Subcutaneous adipose tissue (tissue), 4 donors: ENCODE results near the gene DOHH. TPM values are rescaled to one million over a fixed set of nuclear protein-coding genes. Genes with fewer than 3 reads are reported as not detected.

ENCODE experiments used
- CTCF ChIP-seq: fragments of 450-650 bp; IDR thresholded peaks from one replicate; pipeline ENCODE4 v1.5.1; 2016; ENCODE audit warnings: low read depth, mild to moderate bottlenecking, control low read depth, antibody characterized with exemption, moderate library complexity
- total RNA-seq, 4 donors: library from RNA; depleted of rRNA; stranded (reverse); fragments of >200 nt; gene quantifications; one replicate each; pipeline ENCODE4 v1.1.0, GENCODE V29; 2016

The DOHH gene
- total RNA-seq, 4 donors from 2014 or later, result 4.9 to 11.9 (median 8.9) TPM

GRCh38 chr19:3521104-3521445, 20.6 kb upstream of the DOHH start:
- TF ChIP-seq CTCF, result no peak

GRCh38 chr19:3520166-3521103, 20.0 kb upstream of the DOHH start:
- TF ChIP-seq CTCF, result no peak

GRCh38 chr19:3519126-3519525, 18.7 kb upstream of the DOHH start:
- no peak for TF ChIP-seq CTCF

- TF ChIP-seq CTCF, result no peak
Observed at GRCh38 chr19:3518659-3519058, 18.2 kb upstream of the DOHH start.

- no peak for TF ChIP-seq CTCF
Observed at GRCh38 chr19:3518255-3518654, 17.8 kb upstream of the DOHH start.

- TF ChIP-seq CTCF, result no peak
Observed at GRCh38 chr19:3517638-3518037, 17.2 kb upstream of the DOHH start.

GRCh38 chr19:3516675-3517207, 16.3 kb upstream of the DOHH start:
- no peak for TF ChIP-seq CTCF
